Transverse colon (tissue), 4 donors: ENCODE data around the gene HSPG2. TPM values are rescaled to one million over a fixed set of nuclear protein-coding genes. Genes with fewer than 3 reads are reported as not detected.

Experiments
- DNase-seq: peaks from one replicate; pipeline ENCODE4 v3.0.0-alpha.2; 2019
- H3K27ac ChIP-seq, 4 donors: fragments of 200-600 bp; sonication (generic); 2 replicates each; pipeline ENCODE4 v1.5.1; 2016 to 2018; ENCODE audit warnings: inconsistent platforms in 4 of 4
- H3K27me3 ChIP-seq: fragments of 200-600 bp; sonication (generic); 2 replicates; pipeline ENCODE4 v1.5.1; 2017; ENCODE audit warnings: inconsistent platforms
- H3K36me3 ChIP-seq, 4 donors: fragments of 200-600 bp; sonication (generic); 2 replicates each; pipeline ENCODE4 v1.5.1; 2017 to 2019; ENCODE audit warnings: inconsistent platforms in 4 of 4
- H3K4me1 ChIP-seq, 4 donors: fragments of 200-600 bp; sonication (generic); 2 replicates each; pipeline ENCODE4 v1.5.1; 2017 to 2020; ENCODE audit warnings: inconsistent platforms in 4 of 4
- H3K4me3 ChIP-seq, 4 donors: fragments of 200-600 bp; sonication (generic); 1 replicate in 1 of 4; 2 replicates in 3 of 4; pipeline versions ENCODE4 v1.5.1 to v1.6.1; 2017 to 2019; ENCODE audit warnings: inconsistent platforms in 4 of 4
- H3K9me3 ChIP-seq, 2 donors: fragments of 200-600 bp; sonication (generic); 2 replicates each; pipeline ENCODE4 v1.5.1; 2017 to 2019; ENCODE audit warnings: inconsistent platforms in 2 of 2
- EP300 ChIP-seq: sonication (generic); formaldehyde crosslinking; IDR thresholded peaks from one replicate; pipeline ENCODE4 v1.6.1; 2017; ENCODE audit warnings: antibody characterized with exemption, low read depth
- POLR2A ChIP-seq: fragments of 450-650 bp; IDR thresholded peaks from one replicate; pipeline ENCODE4 v1.6.1; 2016; ENCODE audit warnings: antibody characterized with exemption, mild to moderate bottlenecking, moderate library complexity
- POLR2AphosphoS5 ChIP-seq, 3 donors: sonication (generic); formaldehyde crosslinking; IDR thresholded peaks; one replicate each; pipeline ENCODE4 v1.6.1; 2016; ENCODE audit warnings: antibody characterized with exemption in 3 of 3
- WGBS, 2 donors: methylation state at CpG; one replicate each; pipeline ENCODE4 v1.1.5; 2018; ENCODE audit warnings: low coverage in 1 of 2; 5-methylcytosine and 5-hydroxymethylcytosine counted together
- in situ Hi-C, 4 donors: fragments of 200-750 bp; cut with MboI; loops; one replicate each; pipeline versions ENCODE4 v1.15.0 to v1.15.1; 2017; ENCODE audit warnings: low sequenced_read_pairs in 3 of 4, low pct_ligation_motif_present in 1 of 4, low pct_unique_long_range_greater_than_20kb in 1 of 4
- intact Hi-C: fragments of 100-400 bp; cut with DNase I; formaldehyde crosslinking; loops from one replicate; pipeline ENCODE4 v1.15.1; 2023; ENCODE audit warnings: low total_unique reads
- total RNA-seq, 4 donors: library from RNA; depleted of rRNA; stranded (reverse); fragments of >200 nt; gene quantifications; one replicate each; pipeline ENCODE4 v1.1.0, GENCODE V29; 2016
- TF ChIP-seq, protein P1 (sequence below), 5 experiments: fragments of 200-600 bp in 3 of 5; fragments of 450-650 bp in 2 of 5; sonication (generic) in 3 of 5; IDR thresholded peaks; 1 replicate in 2 of 5; 2 replicates in 3 of 5; pipeline ENCODE4 v1.5.1; 2016 to 2017; ENCODE audit warnings: antibody characterized with exemption in 5 of 5, inconsistent platforms in 3 of 5, mild to moderate bottlenecking in 2 of 5, moderate library complexity in 1 of 5

HSPG2 gene
- total RNA-seq, 4 donors from 2014 or later = 107 to 343 (median 228) TPM

- Histone ChIP-seq H3K27me3 (no peaks in the 10 kb centered on the region), H3K36me3 (peaks cover 0 to 70% (median 19%) of the 10 kb centered on the region in 4 donors), H3K27ac (no peak overlapping the region), H3K4me1 (no peaks in the 10 kb centered on the region), H3K4me3 (no peak overlapping the region), H3K9me3 (no peaks in the 10 kb centered on the region)
- intact Hi-C loops = no loop called here
- in situ Hi-C loops = no loop called here
- 93% methylated on average over 19 of the region's 19 CpGs; no CpG with 5 or more reads in 1 of the 2 donors for WGBS, 2 donors
- DNase-seq = no peak
- TF ChIP-seq POLR2AphosphoS5 (IDR thresholded peaks at IDR 0.05) = no peak
- TF ChIP-seq, protein P1, sequence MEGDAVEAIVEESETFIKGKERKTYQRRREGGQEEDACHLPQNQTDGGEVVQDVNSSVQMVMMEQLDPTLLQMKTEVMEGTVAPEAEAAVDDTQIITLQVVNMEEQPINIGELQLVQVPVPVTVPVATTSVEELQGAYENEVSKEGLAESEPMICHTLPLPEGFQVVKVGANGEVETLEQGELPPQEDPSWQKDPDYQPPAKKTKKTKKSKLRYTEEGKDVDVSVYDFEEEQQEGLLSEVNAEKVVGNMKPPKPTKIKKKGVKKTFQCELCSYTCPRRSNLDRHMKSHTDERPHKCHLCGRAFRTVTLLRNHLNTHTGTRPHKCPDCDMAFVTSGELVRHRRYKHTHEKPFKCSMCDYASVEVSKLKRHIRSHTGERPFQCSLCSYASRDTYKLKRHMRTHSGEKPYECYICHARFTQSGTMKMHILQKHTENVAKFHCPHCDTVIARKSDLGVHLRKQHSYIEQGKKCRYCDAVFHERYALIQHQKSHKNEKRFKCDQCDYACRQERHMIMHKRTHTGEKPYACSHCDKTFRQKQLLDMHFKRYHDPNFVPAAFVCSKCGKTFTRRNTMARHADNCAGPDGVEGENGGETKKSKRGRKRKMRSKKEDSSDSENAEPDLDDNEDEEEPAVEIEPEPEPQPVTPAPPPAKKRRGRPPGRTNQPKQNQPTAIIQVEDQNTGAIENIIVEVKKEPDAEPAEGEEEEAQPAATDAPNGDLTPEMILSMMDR (IDR thresholded peaks at IDR 0.05) = no peak
- TF ChIP-seq EP300 = no peak
- no peak for TF ChIP-seq POLR2A
Observed at GRCh38 chr1:21839337-21840037, 97.6 kb downstream of the HSPG2 start.

- Histone ChIP-seq H3K4me1 (no peaks in the 10 kb centered on the region), H3K9me3 (no peaks in the 10 kb centered on the region), H3K4me3 (no peak overlapping the region), H3K36me3 (peaks cover 0 to 79% (median 23%) of the 10 kb centered on the region in 4 donors), H3K27me3 (no peaks in the 10 kb centered on the region), H3K27ac (no peak overlapping the region)
- TF ChIP-seq POLR2AphosphoS5 (IDR thresholded peaks at IDR 0.05) (no peak), POLR2A (no peak), EP300 (no peak)
- TF ChIP-seq, protein P1 (IDR thresholded peaks at IDR 0.05) = no peak
- no peak for DNase-seq
- in situ Hi-C loops = no loop called here
- WGBS, 2 donors = 86 to 100% methylated on average over 2 to 22 of the region's 23 CpGs
- intact Hi-C loops = no loop called here
Observed at GRCh38 chr1:21838359-21839157, 98.6 kb downstream of the HSPG2 start.

DNA sequence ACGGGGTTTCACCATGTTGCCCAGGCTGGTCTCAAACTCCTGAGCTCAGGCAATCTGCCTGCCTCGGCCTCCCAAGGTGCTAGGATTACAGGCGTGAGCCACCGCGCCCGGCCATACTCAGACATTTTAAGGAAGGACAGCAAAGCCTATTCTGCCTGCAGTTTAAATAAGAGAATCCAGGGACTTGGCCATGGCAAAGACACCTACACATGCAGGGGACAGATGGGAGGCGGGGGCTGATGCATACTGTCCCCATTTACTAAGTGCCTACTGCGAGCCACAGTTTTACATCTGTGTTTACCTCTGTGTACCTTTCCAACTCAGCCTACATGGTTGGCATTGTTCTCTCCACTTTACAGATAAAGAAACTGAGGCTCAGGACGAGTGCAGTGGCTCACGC, 99.6 kb downstream of the HSPG2 start:
- Histone ChIP-seq H3K27me3 (no peaks in the 10 kb centered on the region), H3K36me3 (peaks cover 0 to 85% (median 23%) of the 10 kb centered on the region in 4 donors), H3K9me3 (no peaks in the 10 kb centered on the region), H3K27ac (no peak overlapping the region), H3K4me3 (no peak overlapping the region), H3K4me1 (no peaks in the 10 kb centered on the region)
- intact Hi-C loops = no loop called here
- WGBS, 2 donors = 95% methylated on average over 10 of the region's 10 CpGs; no CpG with 5 or more reads in 1 of the 2 donors
- DNase-seq = no peak
- TF ChIP-seq POLR2A = no peak
- no peak for TF ChIP-seq EP300
- TF ChIP-seq POLR2AphosphoS5 (IDR thresholded peaks at IDR 0.05) = no peak
- TF ChIP-seq, protein P1 (IDR thresholded peaks at IDR 0.05) = no peak
- in situ Hi-C loops = no loop called here

DNA sequence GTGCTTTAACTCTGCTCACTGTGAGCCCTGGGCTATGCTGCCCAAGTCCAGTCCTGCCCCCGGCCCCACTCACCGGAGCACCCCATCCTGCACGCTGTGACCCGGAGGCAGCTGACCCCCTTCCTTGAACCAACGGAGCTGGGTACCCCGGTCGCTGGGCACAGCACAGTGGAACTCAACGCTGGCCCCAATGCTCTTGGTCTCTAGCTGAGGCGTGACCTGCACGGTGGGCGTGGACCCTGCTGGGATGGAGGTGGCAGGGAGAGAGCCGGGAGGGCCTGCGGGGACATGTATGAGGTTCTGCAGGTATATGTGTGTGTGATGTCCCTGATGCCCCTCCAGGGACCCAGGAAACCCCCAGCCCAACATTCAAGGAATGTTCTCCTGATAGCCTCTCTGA, 100.4 kb downstream of the HSPG2 start:
- no peak for DNase-seq
- 96% methylated on average over 13 of the region's 13 CpGs; no CpG with 5 or more reads in 1 of the 2 donors for WGBS, 2 donors
- Histone ChIP-seq H3K27ac (no peak overlapping the region), H3K36me3 (peaks cover 0 to 78% (median 23%) of the 10 kb centered on the region in 4 donors), H3K4me1 (no peaks in the 10 kb centered on the region), H3K27me3 (no peaks in the 10 kb centered on the region), H3K9me3 (no peaks in the 10 kb centered on the region), H3K4me3 (no peak overlapping the region)
- in situ Hi-C loops (no loop called here), intact Hi-C loops (no loop called here)
- TF ChIP-seq POLR2AphosphoS5 (IDR thresholded peaks at IDR 0.05) (no peak), POLR2A (no peak)
- TF ChIP-seq, protein P1 (IDR thresholded peaks at IDR 0.05) = no peak
